WI38 (cell line): ENCODE measurements around the gene AGBL4.
"Not testable (repeated sequence)": the region's sequence is repeated elsewhere in the genome, so short reads cannot be mapped to it uniquely, and the experiment has no call there.

Experiments used
- H3K4me3 ChIP-seq: 2 replicates; pipeline ENCODE4 v1.5.1; 2011; ENCODE audit warnings: low read depth, mild to moderate bottlenecking, control low read depth, low read length
- CTCF ChIP-seq: IDR thresholded peaks from 2 replicates; pipeline ENCODE4 v1.5.1; 2012; ENCODE audit warnings: low read depth, mild to moderate bottlenecking, control low read depth, low read length

The AGBL4 gene

GRCh38 chr1:49340576-49340975 is 683.2 kb downstream of the AGBL4 start:
- no peak overlapping the region for H3K4me3 ChIP-seq
- TF ChIP-seq CTCF: no peak

GRCh38 chr1:49339043-49339442 is 684.7 kb downstream of the AGBL4 start:
- no peak overlapping the region for H3K4me3 ChIP-seq

GRCh38 chr1:49337251-49337650 is 686.5 kb downstream of the AGBL4 start:
- no peak for TF ChIP-seq CTCF
- H3K4me3 ChIP-seq: no peak overlapping the region

More at GRCh38 chr1:49339043-49339442, 684.7 kb downstream of the AGBL4 start:
- TF ChIP-seq CTCF: no peak

- TF ChIP-seq CTCF: no peak
- H3K4me3 ChIP-seq: no peak overlapping the region
Measured at GRCh38 chr1:49333906-49334305, 689.8 kb downstream of the AGBL4 start.

- TF ChIP-seq CTCF: no peak
- no peak overlapping the region for H3K4me3 ChIP-seq
Measured at GRCh38 chr1:49331066-49331852, 692.5 kb downstream of the AGBL4 start.

- H3K4me3 ChIP-seq: no peak overlapping the region
- TF ChIP-seq CTCF: no peak
Measured at GRCh38 chr1:49323925-49324540, 699.7 kb downstream of the AGBL4 start.

GRCh38 chr1:49320493-49320892 is 703.3 kb downstream of the AGBL4 start:
- not testable (repeated sequence) for H3K4me3 ChIP-seq
